ENCODE results near the gene CLSTN2. TPM values are rescaled to one million over a fixed set of nuclear protein-coding genes. Genes with fewer than 3 reads are reported as not detected.

The CLSTN2 gene
- total and polyA plus RNA-seq, 2 of the 8 experiments (the other 6 are each of a cell fraction or from before 2014, with no cell fraction given) = 0.39 to 0.52 TPM

DNA sequence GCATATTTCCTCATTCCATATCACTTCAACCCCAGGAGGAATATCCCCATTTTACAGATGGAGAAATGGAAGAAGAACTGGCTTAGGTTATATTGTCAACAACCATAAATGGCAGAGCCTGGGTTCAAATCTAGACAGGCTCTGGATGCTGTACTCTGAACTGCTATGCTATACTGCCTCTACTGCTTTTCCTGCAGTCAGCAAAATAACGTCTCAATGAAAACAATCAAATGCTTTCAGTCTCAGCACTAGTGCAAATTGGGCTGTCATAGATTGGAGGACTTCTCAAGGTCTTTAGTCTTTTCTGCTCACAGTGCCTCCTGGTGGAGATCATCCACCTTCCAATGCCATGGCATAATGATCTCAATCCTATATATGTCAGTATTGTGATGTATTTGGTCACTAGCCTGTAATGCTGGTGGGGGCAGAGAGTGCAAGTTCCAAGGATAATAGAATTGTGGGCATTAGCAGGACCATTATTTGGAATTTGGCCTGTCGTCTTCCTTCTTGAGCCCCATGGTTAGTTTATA is 285.0 kb downstream of the CLSTN2 start (continued):
- TF ChIP-seq POLR2A (IDR thresholded peaks at IDR 0.05; ENCODE audit: control extremely low read depth in 1 of 2, low read depth in 2 of 2, low read length in 2 of 2) = no peak

Measured in H1 (cell line).